GM19463 (cell line): ENCODE results near the gene SIM2.
"Not testable (repeated sequence)": the region's sequence is repeated elsewhere in the genome, so short reads cannot be mapped to it uniquely, and the experiment has no call there.

Experiments used
- ATAC-seq: cut with Tn5 transposase; IDR thresholded peaks from one replicate; pipeline ENCODE4 v1.9.1; 2021; ENCODE audit warnings: mild to moderate bottlenecking, moderate library complexity; ENCODE audit not compliant: unreplicated experiment

SIM2 gene, protein sequence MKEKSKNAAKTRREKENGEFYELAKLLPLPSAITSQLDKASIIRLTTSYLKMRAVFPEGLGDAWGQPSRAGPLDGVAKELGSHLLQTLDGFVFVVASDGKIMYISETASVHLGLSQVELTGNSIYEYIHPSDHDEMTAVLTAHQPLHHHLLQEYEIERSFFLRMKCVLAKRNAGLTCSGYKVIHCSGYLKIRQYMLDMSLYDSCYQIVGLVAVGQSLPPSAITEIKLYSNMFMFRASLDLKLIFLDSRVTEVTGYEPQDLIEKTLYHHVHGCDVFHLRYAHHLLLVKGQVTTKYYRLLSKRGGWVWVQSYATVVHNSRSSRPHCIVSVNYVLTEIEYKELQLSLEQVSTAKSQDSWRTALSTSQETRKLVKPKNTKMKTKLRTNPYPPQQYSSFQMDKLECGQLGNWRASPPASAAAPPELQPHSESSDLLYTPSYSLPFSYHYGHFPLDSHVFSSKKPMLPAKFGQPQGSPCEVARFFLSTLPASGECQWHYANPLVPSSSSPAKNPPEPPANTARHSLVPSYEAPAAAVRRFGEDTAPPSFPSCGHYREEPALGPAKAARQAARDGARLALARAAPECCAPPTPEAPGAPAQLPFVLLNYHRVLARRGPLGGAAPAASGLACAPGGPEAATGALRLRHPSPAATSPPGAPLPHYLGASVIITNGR

DNA sequence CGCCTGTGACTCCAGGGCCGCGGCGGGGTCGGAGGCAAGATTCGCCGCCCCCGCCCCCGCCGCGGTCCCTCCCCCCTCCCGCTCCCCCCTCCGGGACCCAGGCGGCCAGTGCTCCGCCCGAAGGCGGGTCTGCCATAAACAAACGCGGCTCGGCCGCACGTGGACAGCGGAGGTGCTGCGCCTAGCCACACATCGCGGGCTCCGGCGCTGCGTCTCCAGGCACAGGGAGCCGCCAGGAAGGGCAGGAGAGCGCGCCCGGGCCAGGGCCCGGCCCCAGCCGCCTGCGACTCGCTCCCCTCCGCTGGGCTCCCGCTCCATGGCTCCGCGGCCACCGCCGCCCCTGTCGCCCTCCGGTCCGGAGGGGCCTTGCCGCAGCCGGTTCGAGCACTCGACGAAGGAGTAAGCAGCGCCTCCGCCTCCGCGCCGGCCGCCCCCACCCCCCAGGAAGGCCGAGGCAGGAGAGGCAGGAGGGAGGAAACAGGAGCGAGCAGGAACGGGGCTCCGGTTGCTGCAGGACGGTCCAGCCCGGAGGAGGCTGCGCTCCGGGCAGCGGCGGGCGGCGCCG, at the start of gene SIM2:
Gene SIM2, plus strand, starts transcription at position 135 of the 565 bp plus-strand sequence. CDS start 632 bp downstream, outside the sequence.
- ATAC-seq, result no peak

GRCh38 chr21:36654324-36654723, 44.6 kb upstream of the SIM2 start:
- no peak for ATAC-seq

DNA sequence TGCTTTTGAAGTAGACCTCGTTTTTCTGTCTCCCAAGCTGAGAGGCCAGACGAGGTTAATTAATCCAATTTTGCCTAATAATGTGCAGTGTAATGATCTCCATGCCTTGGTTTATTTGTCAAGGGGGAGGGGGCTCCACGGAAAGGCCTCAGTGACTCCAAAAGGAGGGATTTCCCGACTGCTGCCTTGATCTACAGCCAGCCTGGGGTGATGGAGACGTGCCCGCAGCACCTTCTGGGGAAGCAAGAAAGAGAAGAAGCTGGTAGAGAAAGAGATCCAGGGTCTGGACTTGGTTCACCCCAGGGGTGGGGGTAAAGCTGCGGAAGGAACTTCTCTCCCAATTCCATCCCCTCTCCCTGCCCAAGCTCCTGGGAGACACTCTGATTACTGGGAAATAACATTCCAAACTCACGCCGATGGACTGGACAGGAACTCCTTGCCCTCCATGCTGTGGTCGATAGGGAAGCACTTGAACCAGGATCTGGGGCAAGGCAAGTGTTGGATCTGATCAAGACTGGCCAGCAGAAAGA, 44.1 kb upstream of the SIM2 start:
- ATAC-seq, result no peak

DNA sequence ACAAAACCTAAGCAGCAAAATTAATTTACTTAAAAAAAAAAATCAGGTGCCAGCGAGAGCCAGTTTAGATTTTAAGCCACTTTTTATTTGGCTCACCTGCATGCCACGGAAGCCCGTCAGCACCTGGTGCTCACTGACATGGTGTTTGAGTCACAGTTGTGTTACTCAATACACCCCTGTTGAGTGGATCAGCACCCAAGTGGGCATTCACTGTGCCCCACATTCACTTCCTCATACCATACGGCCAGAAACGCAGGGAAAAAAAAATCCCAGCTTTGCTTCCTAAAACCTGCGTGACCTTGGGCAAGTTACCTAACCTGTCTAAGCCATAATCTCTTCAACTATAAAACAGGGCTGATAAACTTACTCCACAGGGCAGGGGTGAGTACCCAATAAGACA, 42.8 kb upstream of the SIM2 start:
- no peak for ATAC-seq

DNA sequence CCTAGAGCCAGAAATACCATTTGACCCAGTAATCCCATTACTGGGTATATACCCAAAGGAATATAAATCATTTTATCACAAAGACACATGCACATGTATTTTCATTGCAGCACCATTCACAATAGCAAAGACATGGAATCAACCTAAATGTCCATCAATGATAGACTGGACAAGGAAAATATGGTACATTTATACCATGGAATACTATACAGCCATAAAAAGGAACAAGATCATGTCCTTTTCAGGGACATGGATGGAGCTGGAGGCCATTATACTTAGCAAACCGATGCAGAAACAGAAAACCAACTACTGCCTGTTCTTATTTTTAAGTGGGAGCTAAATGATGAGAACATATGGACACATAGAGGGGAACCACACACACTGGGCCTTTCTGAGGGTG, 41.6 kb upstream of the SIM2 start:
- ATAC-seq, result not testable (repeated sequence)

DNA sequence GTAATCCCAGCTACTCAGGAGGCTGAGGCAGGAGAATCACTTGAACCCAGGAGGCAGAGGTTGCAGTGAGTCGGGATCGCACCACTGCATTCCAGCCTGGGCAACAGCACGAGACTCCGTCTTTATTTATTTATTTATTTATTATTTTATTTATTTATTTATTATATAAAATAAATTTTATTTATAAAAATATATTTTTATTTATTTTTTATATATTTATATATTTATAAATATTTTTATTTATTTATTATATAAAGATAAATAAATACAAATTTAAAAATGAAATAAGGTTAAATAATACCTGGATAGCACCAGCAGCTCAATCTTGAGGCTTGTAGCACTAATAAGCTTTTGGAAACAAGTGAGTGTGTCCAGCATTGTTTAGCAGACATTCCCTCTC, 40.9 kb upstream of the SIM2 start:
- ATAC-seq, result no peak

GRCh38 chr21:36658926-36659325, 40.0 kb upstream of the SIM2 start:
- ATAC-seq, result no peak

- no peak for ATAC-seq
These were observed 37.2 kb upstream of the SIM2 start for GRCh38 chr21:36661511-36662309.

- no peak for ATAC-seq
These were observed 35.7 kb upstream of the SIM2 start for GRCh38 chr21:36663033-36663855.

GRCh38 chr21:36664662-36664990, 34.3 kb upstream of the SIM2 start:
- ATAC-seq, result no peak

DNA sequence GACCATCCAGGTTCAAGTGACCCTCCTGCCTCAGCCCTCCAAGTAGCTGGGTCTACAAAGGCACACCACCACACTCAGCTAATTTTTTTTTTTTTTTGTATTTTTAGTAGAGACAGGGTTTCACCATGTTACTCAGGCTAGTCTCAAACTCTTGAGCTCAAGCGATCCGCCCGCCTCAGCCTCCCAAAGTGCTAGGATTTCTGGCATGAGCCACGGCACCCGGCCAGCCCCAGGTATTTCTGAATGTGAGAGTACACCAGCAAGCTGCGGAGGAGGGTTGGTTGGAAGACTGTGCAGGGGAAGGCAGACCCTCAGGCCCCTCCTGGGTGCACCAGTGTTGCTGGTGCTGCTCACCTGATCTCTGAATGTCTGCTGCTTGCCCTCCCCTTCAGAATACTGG, 33.1 kb upstream of the SIM2 start:
- no peak for ATAC-seq

DNA sequence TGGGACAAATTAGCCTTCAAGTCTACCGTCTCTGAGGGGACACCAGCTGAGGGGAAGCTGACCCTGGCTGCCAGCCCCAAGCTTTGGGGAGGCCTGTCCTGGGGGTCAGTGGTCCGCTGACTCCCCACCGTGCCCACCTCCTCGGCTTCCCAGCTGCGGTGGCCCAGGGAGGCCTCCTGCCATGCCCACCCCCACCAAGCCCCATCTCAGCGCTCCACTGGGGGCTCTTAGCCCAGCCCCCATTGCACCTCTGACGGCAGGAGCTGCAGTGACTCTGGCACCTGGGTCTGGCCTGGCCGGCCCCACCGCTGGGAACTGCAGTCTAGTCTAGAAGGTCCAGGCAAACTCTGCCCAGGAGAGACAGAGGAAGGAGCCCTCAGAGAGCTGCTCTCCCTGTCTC, 30.2 kb upstream of the SIM2 start:
- ATAC-seq, result no peak

DNA sequence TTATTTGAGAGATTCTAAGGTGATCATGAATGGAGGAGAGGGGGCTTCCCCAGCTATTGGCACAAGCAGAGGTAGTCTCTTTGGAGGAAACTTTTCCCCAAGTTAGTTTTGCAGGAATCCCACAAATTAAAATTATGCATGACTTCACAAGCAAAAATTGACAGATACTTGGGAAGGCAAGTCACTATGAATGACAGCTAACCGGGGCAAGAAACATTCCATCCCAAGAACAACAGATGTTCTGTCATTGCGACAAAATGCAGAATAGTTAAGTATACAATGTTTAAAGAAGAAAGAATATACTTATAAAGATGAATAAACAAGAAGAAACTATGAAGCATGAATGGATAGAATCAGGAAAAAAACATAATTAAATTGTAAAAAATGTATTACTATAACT, 27.1 kb upstream of the SIM2 start:
- no peak for ATAC-seq

GRCh38 chr21:36672296-36672695, 26.6 kb upstream of the SIM2 start:
- not testable (repeated sequence) for ATAC-seq

- ATAC-seq, result no peak
These were observed 26.2 kb upstream of the SIM2 start for GRCh38 chr21:36672737-36673136.

- ATAC-seq, result no peak
These were observed 22.6 kb upstream of the SIM2 start for GRCh38 chr21:36676039-36676950.

DNA sequence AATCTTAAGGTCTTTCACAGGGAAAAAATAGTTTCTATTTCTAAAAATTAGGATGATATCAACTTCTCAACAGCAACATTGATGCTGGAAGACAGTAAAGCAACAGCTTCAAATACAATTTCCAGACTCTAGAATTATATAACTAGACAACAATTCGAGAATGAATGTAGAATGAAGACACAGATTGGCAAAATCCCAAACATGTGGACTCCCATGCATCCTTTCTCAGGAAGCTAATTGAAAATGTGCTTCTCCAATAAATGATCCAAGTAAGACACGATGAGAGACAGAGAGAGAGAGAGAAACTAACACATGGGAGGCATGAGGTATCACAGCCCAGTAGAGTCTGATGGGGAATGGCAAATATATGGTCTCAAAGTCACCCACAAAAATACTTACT, 21.5 kb upstream of the SIM2 start:
- no peak for ATAC-seq

GRCh38 chr21:36678538-36678937, 20.4 kb upstream of the SIM2 start:
- no peak for ATAC-seq

- no peak for ATAC-seq
These were observed 17.7 kb upstream of the SIM2 start for GRCh38 chr21:36681117-36681631.
